ENCODE measurements around the gene RNF112.
A peak's percentile ranks its signal among the peaks of the same experiment; 100 is the strongest.
"Not testable (repeated sequence)": the region's sequence is repeated elsewhere in the genome, so short reads cannot be mapped to it uniquely, and the experiment has no call there.

RNF112 gene

GRCh38 chr17:19415806-19416775, 5.1 kb downstream of the RNF112 start:
- DNase-seq, result no peak

DNA sequence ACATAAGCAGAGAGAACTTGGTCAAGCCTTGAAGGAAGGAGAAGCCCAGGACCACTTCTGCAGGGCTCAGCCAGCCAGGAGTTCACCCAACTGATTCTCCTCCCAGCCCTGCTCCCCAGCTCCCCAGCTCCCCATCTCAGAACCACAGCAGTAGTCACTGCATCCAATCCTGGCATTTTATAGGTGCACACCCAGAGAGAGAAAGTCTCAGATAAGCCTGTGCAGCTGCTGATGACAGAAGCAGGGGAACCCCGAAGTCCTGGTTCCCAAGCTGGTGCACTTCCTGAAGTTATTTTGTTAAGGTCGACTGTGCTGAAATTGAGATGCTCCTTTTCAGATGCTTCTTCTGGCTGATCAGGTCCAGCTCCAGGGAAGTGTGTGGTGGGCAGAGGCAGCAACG, 6.6 kb downstream of the RNF112 start:
- DNase-seq, result no peak

- DNase-seq, result no peak
Measured at GRCh38 chr17:19418251-19418992, 7.4 kb downstream of the RNF112 start.

DNA sequence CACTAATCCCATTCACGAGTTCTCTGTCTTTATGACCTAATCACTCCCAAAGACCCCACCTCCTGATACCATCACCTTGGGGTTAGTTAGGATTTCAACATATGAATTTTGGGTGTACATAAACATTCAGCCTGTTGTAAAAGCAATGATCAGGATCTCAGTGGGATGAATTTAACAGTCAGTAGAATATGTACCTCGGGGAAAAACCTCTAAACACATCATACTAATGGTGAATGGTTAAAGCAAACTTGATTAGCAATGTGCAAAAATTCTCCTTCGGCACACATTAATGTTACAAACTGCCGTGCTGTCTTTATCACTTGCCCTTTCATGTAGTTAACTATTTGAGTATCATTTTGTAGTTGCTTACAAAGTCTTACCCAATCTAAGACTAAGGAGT, 10.2 kb downstream of the RNF112 start:
- DNase-seq, result no peak

GRCh38 chr17:19421926-19422325, 10.9 kb downstream of the RNF112 start:
- no peak for DNase-seq

DNA sequence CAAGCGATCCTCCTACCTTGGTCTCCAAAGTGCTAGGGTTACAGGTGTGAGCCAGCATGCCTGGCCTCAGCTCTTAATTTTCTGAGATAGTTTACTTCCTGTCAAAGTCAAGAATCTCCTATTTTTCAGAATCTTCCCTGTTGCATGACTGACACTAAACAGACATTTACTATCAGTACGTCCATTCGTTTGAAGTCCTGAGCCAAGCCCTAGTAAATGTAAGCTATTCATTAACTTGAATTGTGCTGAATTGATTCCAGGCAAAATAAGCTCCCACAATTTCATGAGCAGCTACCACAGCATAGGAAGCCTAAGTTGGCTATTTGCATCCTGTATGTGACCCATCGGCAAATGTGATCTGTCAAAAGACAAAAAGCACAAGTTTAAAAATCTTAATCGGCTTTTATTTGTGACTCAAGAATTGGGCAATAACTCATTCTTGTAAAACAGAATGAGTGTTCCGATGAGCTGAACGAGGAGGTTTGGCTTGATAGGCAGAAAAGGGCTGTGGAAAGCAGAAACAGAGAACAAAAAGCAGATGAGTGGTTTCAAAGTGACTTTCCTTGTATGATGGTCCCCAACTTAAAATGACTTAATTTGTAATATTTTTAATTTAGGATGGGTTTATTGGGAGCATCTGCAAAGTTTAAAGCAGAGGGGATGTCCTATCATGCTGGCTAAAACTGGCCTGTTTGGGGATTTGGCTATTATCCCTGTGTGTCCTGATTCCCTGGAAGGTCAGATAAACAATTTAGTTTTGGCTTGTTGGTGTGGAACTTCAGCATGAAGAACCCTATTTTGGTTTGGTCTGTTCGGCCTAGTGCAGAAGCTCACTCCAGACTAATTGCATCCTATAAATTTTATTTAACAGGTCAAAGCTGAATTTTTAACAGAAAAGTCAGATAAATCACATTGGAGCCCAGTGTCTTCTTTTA, 14.2 kb downstream of the RNF112 start:
- no peak for DNase-seq

- no peak for DNase-seq
Measured at GRCh38 chr17:19426631-19427030, 15.6 kb downstream of the RNF112 start.

GRCh38 chr17:19431691-19432090, 20.7 kb downstream of the RNF112 start:
- no peak for DNase-seq

- no peak for DNase-seq
Measured at GRCh38 chr17:19433255-19433654, 22.2 kb downstream of the RNF112 start.

GRCh38 chr17:19433727-19434340, 22.8 kb downstream of the RNF112 start:
- DNase-seq, result no peak

- no peak for DNase-seq
Measured at GRCh38 chr17:19440421-19440820, 29.4 kb downstream of the RNF112 start.

GRCh38 chr17:19441288-19441687, 30.3 kb downstream of the RNF112 start:
- not testable (repeated sequence) for DNase-seq

DNA sequence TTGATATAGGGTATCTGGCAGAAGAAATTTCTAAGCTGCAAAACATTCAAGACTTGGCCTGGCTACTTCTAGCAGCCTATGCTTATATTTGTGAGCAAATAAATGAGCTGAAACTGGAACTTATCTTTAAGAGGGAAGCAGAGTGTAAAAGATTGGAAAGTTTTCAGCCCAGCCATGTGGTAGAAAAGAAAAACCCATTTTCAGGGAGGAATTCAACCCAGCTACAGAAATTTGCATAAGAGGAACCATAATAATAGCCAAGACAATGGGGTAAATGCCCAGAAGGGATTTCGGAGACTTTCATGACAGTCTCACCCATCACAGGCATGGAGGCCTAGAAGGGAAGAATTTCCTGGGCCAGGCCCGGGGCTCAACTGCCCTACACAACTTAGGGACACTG, 31.7 kb downstream of the RNF112 start:
- DNase-seq, result no peak

DNA sequence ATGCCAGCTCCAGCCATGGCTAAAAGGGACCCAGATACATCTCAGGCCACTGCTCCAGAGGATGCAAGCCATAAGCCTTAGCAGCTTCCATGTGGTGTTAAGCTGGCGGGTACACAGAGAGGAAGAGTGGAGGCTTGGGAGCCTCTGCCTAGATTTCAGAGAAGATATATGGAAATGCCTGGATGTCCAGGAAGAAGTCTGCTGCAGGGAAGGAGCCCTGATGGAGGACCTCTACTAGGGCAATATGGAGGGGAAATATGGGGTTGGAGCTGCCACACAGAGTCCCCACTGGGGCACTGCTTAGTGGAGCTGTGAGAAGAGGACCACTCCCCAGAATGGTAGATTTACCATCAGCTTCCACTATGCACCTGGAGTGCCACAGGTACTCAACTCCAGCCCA, 32.1 kb downstream of the RNF112 start:
- DNase-seq, result no peak

DNA sequence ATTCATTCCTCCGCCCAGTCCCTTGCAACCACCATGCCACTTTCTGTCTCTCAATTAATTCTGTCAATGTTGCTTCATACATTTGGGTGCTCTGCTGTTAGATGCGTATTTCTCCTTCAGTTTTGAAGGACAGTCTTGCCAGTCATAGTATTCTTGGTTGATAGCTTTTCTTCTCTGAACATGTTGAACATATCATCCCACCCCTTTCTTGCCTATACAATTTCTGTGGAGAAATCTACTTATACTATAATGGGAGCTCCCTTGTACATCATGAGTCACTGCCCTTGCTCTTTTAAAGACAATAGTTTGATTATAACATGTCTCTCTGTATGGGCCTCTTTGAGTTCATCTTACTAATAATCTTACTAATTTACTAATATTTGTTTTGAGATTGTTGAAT, 34.1 kb downstream of the RNF112 start:
- no peak for DNase-seq

DNA sequence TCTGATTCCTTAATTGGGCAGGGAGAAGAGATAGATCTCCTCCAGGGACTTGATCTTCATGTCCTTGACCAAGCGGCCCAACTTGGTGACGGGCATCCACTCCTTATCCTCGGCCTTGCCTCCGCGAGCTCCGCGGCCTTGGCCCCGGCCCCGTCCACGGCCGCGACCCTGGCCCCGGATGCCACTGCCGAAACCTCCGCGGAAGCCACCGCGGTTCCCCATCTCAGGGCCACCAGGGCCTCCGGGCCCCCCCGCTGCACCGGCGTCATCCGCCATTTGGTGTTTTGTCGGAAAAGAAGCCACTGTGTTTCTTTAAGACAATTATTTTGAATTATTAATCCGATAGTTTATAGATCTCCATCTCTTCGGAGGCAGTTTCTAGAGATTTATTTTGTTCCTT, 35.5 kb downstream of the RNF112 start:
- not testable (repeated sequence) for DNase-seq

- peak; percentile 40 for DNase-seq
Measured at GRCh38 chr17:19447085-19447583, 36.1 kb downstream of the RNF112 start.

DNA sequence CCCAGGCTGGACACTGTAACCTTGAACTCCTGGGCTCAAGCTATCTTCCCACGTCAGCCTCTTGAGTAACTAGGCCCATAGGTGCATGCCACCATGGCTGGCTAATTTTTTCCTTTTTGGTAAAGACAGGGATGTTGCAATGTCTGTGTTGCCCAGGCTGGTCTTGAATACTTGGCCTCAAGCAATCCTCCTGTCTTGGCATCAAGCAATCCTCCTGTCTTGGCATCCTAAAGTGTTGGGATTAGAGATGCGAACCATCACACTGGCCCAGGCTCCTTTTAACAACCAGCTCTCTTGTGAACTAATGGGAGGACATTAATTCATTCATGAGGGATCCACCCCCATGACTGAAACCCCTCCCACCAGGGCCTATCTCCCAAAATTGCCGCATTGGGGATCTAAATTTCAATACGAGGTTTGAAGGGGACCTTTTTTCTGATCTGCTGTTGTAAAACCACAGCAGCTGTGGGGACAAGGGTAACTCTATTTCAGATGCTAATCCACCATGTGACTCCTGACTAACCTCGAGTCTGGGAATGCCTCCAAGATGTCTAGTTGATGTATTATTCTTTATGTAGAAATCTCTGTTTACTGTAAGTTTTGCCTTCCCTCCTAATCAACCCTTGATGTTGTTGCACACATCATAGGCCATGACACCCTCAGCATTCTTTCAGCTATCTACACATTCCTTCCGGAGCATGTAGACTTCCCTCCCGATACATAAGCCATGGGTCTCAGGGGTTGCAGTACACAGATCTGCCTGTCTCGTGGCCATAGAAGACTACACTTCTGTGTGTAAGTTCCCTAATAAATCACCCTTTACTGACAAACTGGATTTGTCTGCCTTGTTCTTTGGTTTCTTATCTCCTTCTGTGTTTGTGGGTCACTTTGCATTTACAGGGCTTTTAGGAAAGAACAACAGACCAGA, 37.6 kb downstream of the RNF112 start:
- no peak for DNase-seq

DNA sequence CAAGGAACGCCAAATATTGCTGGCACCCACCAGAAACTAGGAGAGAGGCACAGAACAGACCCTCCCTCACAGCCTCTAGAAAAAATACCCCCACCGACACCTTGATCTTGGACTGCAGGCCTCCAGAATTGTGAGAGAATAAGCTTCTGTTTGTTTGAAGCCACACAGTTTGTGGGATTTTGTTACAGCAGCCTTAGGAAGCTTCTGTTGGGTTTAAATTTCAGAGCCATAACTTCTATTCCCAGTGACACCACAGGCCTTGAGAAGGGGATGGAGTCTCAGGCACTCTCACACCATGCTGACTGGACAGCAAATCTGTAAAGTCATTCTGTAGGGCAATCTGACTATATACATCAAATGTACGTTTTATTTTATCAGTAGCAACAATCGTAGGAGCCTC, 38.6 kb downstream of the RNF112 start:
- no peak for DNase-seq

GRCh38 chr17:19453296-19453695, 42.3 kb downstream of the RNF112 start:
- no peak for DNase-seq

GRCh38 chr17:19454074-19454473, 43.0 kb downstream of the RNF112 start:
- DNase-seq, result no peak
